ENCODE measurements around the gene FASTKD2. TPM values are rescaled to one million over a fixed set of nuclear protein-coding genes. Genes with fewer than 3 reads are reported as not detected.

The FASTKD2 gene
- total RNA-seq, 2 experiments from 2014 or later = 24.9 to 25.7 TPM

- no peak overlapping the region for H3K4me3 ChIP-seq (ENCODE audit: low read length)
- Mint-ChIP-seq H3K27me3 (no peaks in the 10 kb centered on the region), H3K4me3 (no peak overlapping the region), H3K27ac (no peak overlapping the region), H3K9me3 (peaks cover 3% of the 10 kb centered on the region), H3K36me3 (ENCODE audit: low read depth) (peaks cover 98% of the 10 kb centered on the region), H3K4me1 (ENCODE audit: low read depth) (peaks cover 18% of the 10 kb centered on the region)
- POLR2A ChIA-PET = no interaction called here
- H3K27ac ChIP-seq (ENCODE audit: low read depth in 1 of 2, low read length in 2 of 2) = no peak overlapping the region
- peaks cover 91% of the 10 kb centered on the region for H3K36me3 ChIP-seq (ENCODE audit: insufficient read depth, low read length)
- peaks cover 0 to 11% of the 10 kb centered on the region in 2 experiments for H3K9me3 ChIP-seq (ENCODE audit: control insufficient read depth in 1 of 2, insufficient read depth in 1 of 2, low read length in 2 of 2)
- DNase-seq = no peak
- TF ChIP-seq, protein P1, sequence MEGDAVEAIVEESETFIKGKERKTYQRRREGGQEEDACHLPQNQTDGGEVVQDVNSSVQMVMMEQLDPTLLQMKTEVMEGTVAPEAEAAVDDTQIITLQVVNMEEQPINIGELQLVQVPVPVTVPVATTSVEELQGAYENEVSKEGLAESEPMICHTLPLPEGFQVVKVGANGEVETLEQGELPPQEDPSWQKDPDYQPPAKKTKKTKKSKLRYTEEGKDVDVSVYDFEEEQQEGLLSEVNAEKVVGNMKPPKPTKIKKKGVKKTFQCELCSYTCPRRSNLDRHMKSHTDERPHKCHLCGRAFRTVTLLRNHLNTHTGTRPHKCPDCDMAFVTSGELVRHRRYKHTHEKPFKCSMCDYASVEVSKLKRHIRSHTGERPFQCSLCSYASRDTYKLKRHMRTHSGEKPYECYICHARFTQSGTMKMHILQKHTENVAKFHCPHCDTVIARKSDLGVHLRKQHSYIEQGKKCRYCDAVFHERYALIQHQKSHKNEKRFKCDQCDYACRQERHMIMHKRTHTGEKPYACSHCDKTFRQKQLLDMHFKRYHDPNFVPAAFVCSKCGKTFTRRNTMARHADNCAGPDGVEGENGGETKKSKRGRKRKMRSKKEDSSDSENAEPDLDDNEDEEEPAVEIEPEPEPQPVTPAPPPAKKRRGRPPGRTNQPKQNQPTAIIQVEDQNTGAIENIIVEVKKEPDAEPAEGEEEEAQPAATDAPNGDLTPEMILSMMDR (IDR thresholded peaks at IDR 0.05) = no peak
- H3K27me3 ChIP-seq (ENCODE audit: control insufficient read depth in 1 of 2, insufficient read depth in 2 of 2, low read length in 2 of 2) = no peaks in the 10 kb centered on the region
- CTCF ChIA-PET = no interaction called here
- intact Hi-C loops (cut with DNase I, micrococcal nuclease) = loop anchor here (5.0 kb wide), 3 partner anchors 222 to 392 kb away; no protein-coding TSS in a partner anchor
- no peak for ATAC-seq (ENCODE audit: poor library complexity)
- no peaks in the 10 kb centered on the region for H3K4me1 ChIP-seq (ENCODE audit: insufficient read depth, low read length)
These were observed 19.4 kb downstream of the FASTKD2 start for GRCh38 chr2:206784559-206785353.

DNA sequence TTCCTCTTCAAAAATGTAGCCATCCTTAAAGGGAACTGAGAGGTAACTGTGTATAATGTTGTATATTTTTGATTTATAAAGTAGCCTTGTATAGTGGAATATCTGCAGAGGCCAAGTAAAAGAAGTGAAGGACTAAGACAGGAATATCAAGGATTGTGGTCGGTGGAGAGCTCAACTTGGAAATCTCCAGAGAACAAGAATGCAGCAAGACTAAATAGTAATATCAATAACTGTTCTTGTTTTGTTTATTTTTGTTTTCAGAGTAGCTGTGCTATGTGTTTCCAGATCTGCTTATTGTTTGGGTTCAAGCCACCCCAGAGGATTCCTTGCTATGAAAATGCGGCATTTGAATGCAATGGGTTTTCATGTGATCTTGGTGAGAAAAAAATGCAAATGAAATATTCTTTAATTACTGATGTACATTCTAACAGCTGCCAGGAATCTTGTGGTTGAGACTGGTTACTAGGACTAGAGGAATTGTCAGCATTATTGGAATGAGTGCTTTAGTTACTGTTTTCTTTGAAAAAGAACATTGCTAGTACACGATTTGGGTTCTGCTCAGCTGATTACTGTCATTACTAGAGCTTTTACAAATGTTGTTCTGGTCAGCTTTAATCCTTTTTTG is 25.0 kb downstream of the FASTKD2 start:
- Histone ChIP-seq H3K4me1 (ENCODE audit: insufficient read depth, low read length) (no peaks in the 10 kb centered on the region), H3K27ac (ENCODE audit: low read depth in 1 of 2, low read length in 2 of 2) (no peak overlapping the region), H3K4me3 (ENCODE audit: low read length) (no peak overlapping the region), H3K9me3 (ENCODE audit: control insufficient read depth in 1 of 2, insufficient read depth in 1 of 2, low read length in 2 of 2) (no peaks in the 10 kb centered on the region), H3K27me3 (ENCODE audit: control insufficient read depth in 1 of 2, insufficient read depth in 2 of 2, low read length in 2 of 2) (no peaks in the 10 kb centered on the region), H3K36me3 (ENCODE audit: insufficient read depth, low read length) (peaks cover 72% of the 10 kb centered on the region)
- H3K4me1 Mint-ChIP-seq (ENCODE audit: low read depth) = no peaks in the 10 kb centered on the region
- H3K27ac Mint-ChIP-seq = no peak overlapping the region
- no peak for DNase-seq
- H3K4me3 Mint-ChIP-seq = no peak overlapping the region
- H3K9me3 Mint-ChIP-seq = no peaks in the 10 kb centered on the region
- POLR2A ChIA-PET = no interaction called here
- peaks cover 86% of the 10 kb centered on the region for H3K36me3 Mint-ChIP-seq (ENCODE audit: low read depth)
- ATAC-seq (ENCODE audit: poor library complexity) = no peak
- CTCF ChIA-PET = no interaction called here
- H3K27me3 Mint-ChIP-seq = no peaks in the 10 kb centered on the region
- intact Hi-C loops (cut with DNase I, micrococcal nuclease) = no loop called here
- TF ChIP-seq, protein P1 (IDR thresholded peaks at IDR 0.05) = no peak

- DNase-seq (no peak), ATAC-seq (ENCODE audit: poor library complexity) (no peak)
- TF ChIP-seq, protein P1 (IDR thresholded peaks at IDR 0.05) = no peak
- H3K36me3 Mint-ChIP-seq (ENCODE audit: low read depth) = peaks cover 64% of the 10 kb centered on the region
- Histone ChIP-seq H3K27ac (ENCODE audit: low read depth in 1 of 2, low read length in 2 of 2) (no peak overlapping the region), H3K27me3 (ENCODE audit: control insufficient read depth in 1 of 2, insufficient read depth in 2 of 2, low read length in 2 of 2) (no peaks in the 10 kb centered on the region), H3K4me3 (ENCODE audit: low read length) (no peak overlapping the region), H3K9me3 (ENCODE audit: control insufficient read depth in 1 of 2, insufficient read depth in 1 of 2, low read length in 2 of 2) (no peaks in the 10 kb centered on the region), H3K36me3 (ENCODE audit: insufficient read depth, low read length) (peaks cover 52% of the 10 kb centered on the region), H3K4me1 (ENCODE audit: insufficient read depth, low read length) (no peaks in the 10 kb centered on the region)
- H3K4me1 Mint-ChIP-seq (ENCODE audit: low read depth) = peaks cover 2% of the 10 kb centered on the region
- no peaks in the 10 kb centered on the region for H3K27me3 Mint-ChIP-seq
- intact Hi-C loops (cut with DNase I, micrococcal nuclease) = no loop called here
- POLR2A ChIA-PET = interaction anchor here (1.6 kb wide), 1 partner anchor 11 kb away, joined by 3 read pairs; no protein-coding TSS in a partner anchor
- CTCF ChIA-PET = no interaction called here
- H3K9me3 Mint-ChIP-seq = no peaks in the 10 kb centered on the region
- no peak overlapping the region for H3K27ac Mint-ChIP-seq
- H3K4me3 Mint-ChIP-seq = no peak overlapping the region
These were observed 27.2 kb downstream of the FASTKD2 start for GRCh38 chr2:206792645-206793044.

All from CD4-positive, alpha-beta T cell (primary cell).